Esophagus (tissue), 2 donors: Measurements from ENCODE around the gene AUNIP. TPM values are rescaled to one million over a fixed set of nuclear protein-coding genes. Genes with fewer than 3 reads are reported as not detected.
A peak's percentile ranks its signal among the peaks of the same experiment; 100 is the strongest.

ENCODE experiments used
- H3K27ac ChIP-seq, 2 donors: one replicate each; pipeline ENCODE4 v1.5.1; 2013; ENCODE audit warnings: low read depth in 2 of 2, mild to moderate bottlenecking in 2 of 2, inconsistent platforms in 1 of 2, low read length in 1 of 2, moderate library complexity in 1 of 2
- H3K27me3 ChIP-seq, 2 donors: one replicate each; pipeline ENCODE4 v1.6.1; 2013; ENCODE audit warnings: low read length in 2 of 2, control low read depth in 1 of 2, mild to moderate bottlenecking in 1 of 2; ENCODE audit not compliant: insufficient read depth in 2 of 2, control insufficient read depth in 1 of 2
- H3K36me3 ChIP-seq, 2 donors: one replicate each; pipeline ENCODE4 v1.6.1; 2013; ENCODE audit warnings: low read length in 1 of 2; ENCODE audit not compliant: control insufficient read depth in 2 of 2, insufficient read depth in 2 of 2
- H3K4me1 ChIP-seq, 2 donors: one replicate each; pipeline ENCODE4 v1.6.1; 2013; ENCODE audit warnings: low read length in 1 of 2; ENCODE audit not compliant: control insufficient read depth in 2 of 2, insufficient read depth in 2 of 2
- H3K4me3 ChIP-seq, 2 donors: one replicate each; pipeline ENCODE4 v1.5.1; 2013; ENCODE audit warnings: low read length in 2 of 2, mild to moderate bottlenecking in 2 of 2, low read depth in 1 of 2, moderate library complexity in 1 of 2
- H3K9me3 ChIP-seq, 2 donors: one replicate each; pipeline ENCODE4 v1.6.1; 2013; ENCODE audit warnings: mild to moderate bottlenecking in 2 of 2, low read depth in 1 of 2, low read length in 1 of 2, moderate library complexity in 1 of 2; ENCODE audit not compliant: control insufficient read depth in 2 of 2, insufficient read depth in 1 of 2
- WGBS, 2 donors: extraction: QIAGEN DNeasy Blood & Tissue Kit; methylation state at CpG; one replicate each; pipeline ENCODE4 v1.1.7; 2013; 5-methylcytosine and 5-hydroxymethylcytosine counted together
- polyA plus RNA-seq, 2 donors: library from polyadenylated mRNA; stranded (reverse); fragments of 200-250 nt; gene quantifications; one replicate each; pipeline ENCODE4 v1.2.3, GENCODE V29; 2013
- donor health status: healthy with polysubstance abuse.
- donor health status: Bipolar disorder and iron deficiency.

AUNIP gene
- polyA plus RNA-seq, 2 donors = 1.1 to 2.0 TPM

- 16 to 27% methylated on average over 29 to 32 of the region's 32 CpGs for WGBS, 2 donors
- Histone ChIP-seq H3K27ac (peak overlapping the region; percentile 92 to 95), H3K9me3 (no peaks in the 10 kb centered on the region), H3K4me1 (peaks cover 10 to 24% of the 10 kb centered on the region in 2 donors), H3K27me3 (no peaks in the 10 kb centered on the region), H3K36me3 (no peaks in the 10 kb centered on the region), H3K4me3 (peak overlapping the region; percentile 61 to 75)
These were observed 16.8 kb upstream of the AUNIP start for GRCh38 chr1:25875856-25876692.

- H3K27ac ChIP-seq = peak within 1 kb of the TSS; percentile 92 to 95
- no peaks in the 10 kb centered on the region for H3K27me3 ChIP-seq
- peaks cover 11 to 27% of the 10 kb centered on the region in 2 donors for H3K4me1 ChIP-seq
- peak within 1 kb of the TSS; percentile 61 to 75 for H3K4me3 ChIP-seq
- H3K36me3 ChIP-seq = peaks cover 0 to 1% of the 10 kb centered on the region in 2 donors
- 0 to 1% methylated on average over 64 to 75 of the region's 75 CpGs for WGBS, 2 donors
- H3K9me3 ChIP-seq = no peaks in the 10 kb centered on the region
These were observed 16.0 kb upstream of the AUNIP start, which contains the start of gene PAQR7 for GRCh38 chr1:25875154-25875855. PAQR7 (minus strand) TSS chr1:25875708; CDS start chr1:25863839, 11,869 bp downstream.

DNA sequence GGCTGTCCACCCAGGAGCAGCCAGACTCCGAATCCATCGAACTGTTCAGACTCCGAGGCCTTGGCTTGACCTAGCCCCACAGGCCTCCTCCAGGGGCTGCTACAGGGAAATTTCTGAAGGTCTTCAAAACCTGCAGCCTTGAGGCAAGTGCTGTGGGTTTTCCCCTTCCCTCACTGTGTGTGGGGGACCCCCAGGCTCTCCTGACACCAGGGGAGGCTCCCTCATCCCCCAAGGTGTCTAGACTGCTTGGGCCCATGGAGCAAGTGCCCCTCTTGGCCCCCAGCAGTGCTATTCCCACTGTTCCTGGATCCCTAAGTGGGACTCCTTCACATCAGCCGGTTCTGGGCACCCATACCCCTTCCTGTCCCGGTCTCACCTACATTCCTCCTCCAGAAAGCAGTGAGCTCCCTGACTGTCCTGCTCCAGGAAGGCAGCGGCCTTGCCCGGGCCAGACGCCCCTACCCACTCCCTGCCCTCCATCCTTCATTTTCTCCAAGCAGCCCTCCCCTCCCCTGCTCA lies 15.4 kb upstream of the AUNIP start:
- H3K36me3 ChIP-seq = peaks cover 0 to 3% of the 10 kb centered on the region in 2 donors
- peaks cover 11 to 23% of the 10 kb centered on the region in 2 donors for H3K4me1 ChIP-seq
- whole genome bisulfite sequencing, 2 donors = 23 to 25% methylated on average over 8 of the region's 8 CpGs
- H3K9me3 ChIP-seq = no peaks in the 10 kb centered on the region
- no peaks in the 10 kb centered on the region for H3K27me3 ChIP-seq
- H3K4me3 ChIP-seq = peak overlapping the region; percentile 61 to 75
- H3K27ac ChIP-seq = peak overlapping the region; percentile 92 to 95

- H3K4me1 ChIP-seq = peaks cover 11 to 20% of the 10 kb centered on the region in 2 donors
- H3K4me3 ChIP-seq = peak overlapping the region; percentile 61 to 75
- 82 to 87% methylated on average over 3 of the region's 3 CpGs for WGBS, 2 donors
- H3K9me3 ChIP-seq = no peaks in the 10 kb centered on the region
- peak overlapping the region; percentile 92 to 95 for H3K27ac ChIP-seq
- H3K27me3 ChIP-seq = no peaks in the 10 kb centered on the region
- H3K36me3 ChIP-seq = peaks cover 0 to 3% of the 10 kb centered on the region in 2 donors
These were observed 15.0 kb upstream of the AUNIP start for GRCh38 chr1:25874209-25874608.

- H3K4me3 ChIP-seq = no peak overlapping the region
- H3K9me3 ChIP-seq = no peaks in the 10 kb centered on the region
- WGBS, 2 donors = 35 to 51% methylated on average over 3 of the region's 3 CpGs
- H3K36me3 ChIP-seq = peaks cover 0 to 3% of the 10 kb centered on the region in 2 donors
- peaks cover 11 to 20% of the 10 kb centered on the region in 2 donors for H3K4me1 ChIP-seq
- H3K27me3 ChIP-seq = no peaks in the 10 kb centered on the region
- H3K27ac ChIP-seq = peak overlapping the region; percentile 62 to 90
These were observed 13.9 kb upstream of the AUNIP start for GRCh38 chr1:25873120-25873519.

GRCh38 chr1:25872713-25873112 lies 13.5 kb upstream of the AUNIP start:
- Histone ChIP-seq H3K27me3 (no peaks in the 10 kb centered on the region), H3K36me3 (peaks cover 0 to 3% of the 10 kb centered on the region in 2 donors), H3K4me3 (no peak overlapping the region), H3K27ac (peak overlapping the region; percentile 86 to 90), H3K9me3 (no peaks in the 10 kb centered on the region), H3K4me1 (peaks cover 11 to 25% of the 10 kb centered on the region in 2 donors)
- WGBS, 2 donors = 49 to 60% methylated on average over 2 of the region's 2 CpGs

DNA sequence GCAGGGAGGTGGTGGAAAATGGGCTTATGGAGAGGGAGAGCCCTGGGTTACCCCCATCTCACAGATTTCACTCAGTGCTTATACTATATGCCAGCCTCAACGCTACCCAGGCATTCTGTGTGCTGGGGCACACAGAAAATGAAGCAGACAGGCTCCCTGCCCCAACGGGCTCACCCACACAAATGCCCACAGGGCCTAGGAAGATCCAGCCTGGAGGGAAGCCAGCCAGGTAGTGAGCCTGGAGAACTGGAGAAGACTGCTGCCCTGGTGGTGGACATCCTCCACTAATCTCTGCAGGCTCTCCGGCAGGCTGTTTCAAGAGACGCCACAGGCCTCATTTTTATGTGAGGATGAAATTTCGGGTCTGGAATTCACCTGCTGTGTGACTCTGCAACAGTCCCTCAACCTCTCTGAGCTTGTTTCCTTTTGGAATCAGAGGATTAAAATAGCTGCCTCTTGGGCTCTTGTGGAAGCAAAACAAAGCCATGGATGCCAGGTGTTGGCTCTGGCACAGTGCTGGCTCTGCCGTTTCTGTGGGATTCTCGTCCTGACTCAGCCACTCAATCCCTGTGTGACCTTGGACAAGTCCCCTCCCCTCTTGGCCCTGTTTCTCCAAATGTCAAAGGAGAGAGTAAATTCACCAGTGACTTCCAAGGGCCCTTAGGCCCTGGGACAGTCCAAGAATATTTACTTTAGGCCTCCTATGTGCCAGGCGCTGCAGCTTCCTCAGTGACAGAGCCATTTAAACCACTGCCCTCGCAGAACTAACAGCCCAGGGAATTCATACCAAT lies 12.6 kb upstream of the AUNIP start:
- H3K4me1 ChIP-seq = peaks cover 11 to 28% of the 10 kb centered on the region in 2 donors
- H3K9me3 ChIP-seq = no peaks in the 10 kb centered on the region
- WGBS, 2 donors = 51 to 54% methylated on average over 9 of the region's 9 CpGs
- no peaks in the 10 kb centered on the region for H3K27me3 ChIP-seq
- H3K27ac ChIP-seq = peak overlapping the region; percentile 86 to 90
- H3K4me3 ChIP-seq = no peak overlapping the region
- peaks cover 0 to 3% of the 10 kb centered on the region in 2 donors for H3K36me3 ChIP-seq

DNA sequence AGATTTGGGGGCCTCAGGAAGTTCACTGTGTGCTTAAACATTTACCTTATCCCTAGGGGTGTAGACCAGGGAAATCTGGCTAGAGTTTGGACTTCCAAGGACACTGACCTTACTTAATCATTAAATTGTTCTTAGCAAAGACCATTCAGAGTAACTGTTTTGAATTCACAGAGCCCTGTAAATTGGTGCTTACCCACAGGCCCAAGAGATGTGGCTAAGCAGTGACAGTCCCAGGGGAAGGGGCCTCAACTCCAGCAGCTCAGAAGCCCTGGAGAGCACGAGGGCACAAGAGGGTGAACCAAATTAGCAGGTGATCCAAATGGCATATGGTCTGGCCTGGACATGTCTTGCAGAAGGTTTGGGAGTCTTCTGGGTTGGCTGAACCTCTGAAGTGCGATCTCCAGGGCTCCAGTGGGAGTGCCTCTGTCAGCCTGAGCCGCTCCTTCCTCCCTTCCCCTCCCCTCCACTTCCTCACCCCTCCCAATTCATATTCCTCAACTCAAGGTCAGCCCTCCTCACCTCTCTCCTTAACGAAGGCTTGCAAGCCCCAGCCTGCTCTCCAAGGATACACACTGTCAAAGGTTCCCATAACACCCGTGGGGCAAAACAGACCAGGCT lies 11.9 kb upstream of the AUNIP start:
- 31 to 35% methylated on average over 5 of the region's 5 CpGs for WGBS, 2 donors
- peaks cover 10 to 26% of the 10 kb centered on the region in 2 donors for H3K4me1 ChIP-seq
- H3K27ac ChIP-seq = peak overlapping the region; percentile 86 to 90
- no peaks in the 10 kb centered on the region for H3K9me3 ChIP-seq
- peaks cover 0 to 3% of the 10 kb centered on the region in 2 donors for H3K36me3 ChIP-seq
- no peak overlapping the region for H3K4me3 ChIP-seq
- no peaks in the 10 kb centered on the region for H3K27me3 ChIP-seq
